Central memory CD8-positive, alpha-beta T cell (primary cell): ENCODE measurements around the gene GPR87.
A peak's percentile ranks its signal among the peaks of the same experiment; 100 is the strongest.

ENCODE experiments used
- ATAC-seq: fragments of 150-1000 bp; cut with Tn5 transposase; replicated peaks from 2 replicates; pipeline ENCODE4 v1.10.0; 2022; ENCODE audit warnings: mild to moderate bottlenecking, moderate FRiP score, moderate number of reproducible peaks; ENCODE audit not compliant: poor library complexity, severe bottlenecking; ENCODE audit errors: extremely low read depth
- DNase-seq, 2 donors: peaks; one replicate each; pipeline ENCODE4 v3.0.0; 2021; ENCODE audit warnings: low spot score in 2 of 2
- H3K27ac Mint-ChIP-seq: one replicate; pipeline ENCODE4 v1.8.0; 2022; ENCODE audit warnings: low read depth, mild to moderate bottlenecking, moderate library complexity, mixed read lengths
- H3K27me3 Mint-ChIP-seq: one replicate; pipeline ENCODE4 v1.8.0; 2022; ENCODE audit warnings: mixed read lengths
- H3K36me3 Mint-ChIP-seq: one replicate; pipeline ENCODE4 v1.8.0; 2022; ENCODE audit warnings: mild to moderate bottlenecking, moderate library complexity, mixed read lengths; ENCODE audit not compliant: insufficient read depth
- H3K4me1 Mint-ChIP-seq: one replicate; pipeline ENCODE4 v1.8.0; 2022; ENCODE audit warnings: mixed read lengths
- H3K4me3 Mint-ChIP-seq: one replicate; pipeline ENCODE4 v1.8.0; 2022; ENCODE audit warnings: mild to moderate bottlenecking, moderate library complexity, mixed read lengths
- H3K9me3 Mint-ChIP-seq: one replicate; pipeline ENCODE4 v1.8.0; 2022; ENCODE audit warnings: mixed read lengths

Gene GPR87

GRCh38 chr3:151293127-151293526 is 23.5 kb downstream of the GPR87 start:
- DNase-seq = no peak
- no peak for ATAC-seq
- Mint-ChIP-seq H3K9me3 (no peaks in the 10 kb centered on the region), H3K4me1 (no peaks in the 10 kb centered on the region), H3K27me3 (peaks cover 41% of the 10 kb centered on the region), H3K4me3 (no peak overlapping the region), H3K36me3 (peaks cover 2% of the 10 kb centered on the region), H3K27ac (no peak overlapping the region)

DNA sequence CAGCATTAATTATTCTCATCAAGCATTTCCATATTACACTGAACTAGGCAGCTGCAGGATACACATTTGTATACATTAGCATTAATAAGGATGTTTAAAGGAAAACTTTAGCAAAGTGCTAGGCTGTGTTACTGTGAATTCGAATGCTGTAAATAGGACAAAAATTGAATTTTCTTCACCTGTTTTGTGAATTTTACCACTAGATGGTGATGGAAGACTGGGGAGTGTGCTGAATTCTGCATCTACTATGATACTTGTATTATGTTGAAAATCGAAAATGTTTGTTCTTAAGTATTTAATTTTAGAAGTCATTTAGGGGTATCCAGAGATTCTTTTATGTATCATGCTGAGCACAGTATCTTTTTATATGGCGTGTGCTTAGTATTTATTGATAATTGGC is 25.9 kb downstream of the GPR87 start:
- no peaks in the 10 kb centered on the region for H3K4me1 Mint-ChIP-seq
- H3K27me3 Mint-ChIP-seq = peaks cover 39% of the 10 kb centered on the region
- DNase-seq (no peak), ATAC-seq (no peak)
- H3K36me3 Mint-ChIP-seq = peaks cover 2% of the 10 kb centered on the region
- no peak overlapping the region for H3K4me3 Mint-ChIP-seq
- H3K27ac Mint-ChIP-seq = no peak overlapping the region
- no peaks in the 10 kb centered on the region for H3K9me3 Mint-ChIP-seq

- Mint-ChIP-seq H3K4me1 (no peaks in the 10 kb centered on the region), H3K9me3 (no peaks in the 10 kb centered on the region), H3K4me3 (no peak overlapping the region), H3K27me3 (peaks cover 29% of the 10 kb centered on the region), H3K27ac (no peak overlapping the region), H3K36me3 (peaks cover 2% of the 10 kb centered on the region)
- no peak for DNase-seq
- ATAC-seq = no peak
Observed at GRCh38 chr3:151289445-151289844, 27.2 kb downstream of the GPR87 start.

GRCh38 chr3:151285940-151286339 is 30.7 kb downstream of the GPR87 start:
- no peak for ATAC-seq
- Mint-ChIP-seq H3K27me3 (no peaks in the 10 kb centered on the region), H3K9me3 (no peaks in the 10 kb centered on the region), H3K4me3 (no peak overlapping the region), H3K4me1 (no peaks in the 10 kb centered on the region), H3K36me3 (peaks cover under 1% of the 10 kb centered on the region), H3K27ac (no peak overlapping the region)
- no peak for DNase-seq

DNA sequence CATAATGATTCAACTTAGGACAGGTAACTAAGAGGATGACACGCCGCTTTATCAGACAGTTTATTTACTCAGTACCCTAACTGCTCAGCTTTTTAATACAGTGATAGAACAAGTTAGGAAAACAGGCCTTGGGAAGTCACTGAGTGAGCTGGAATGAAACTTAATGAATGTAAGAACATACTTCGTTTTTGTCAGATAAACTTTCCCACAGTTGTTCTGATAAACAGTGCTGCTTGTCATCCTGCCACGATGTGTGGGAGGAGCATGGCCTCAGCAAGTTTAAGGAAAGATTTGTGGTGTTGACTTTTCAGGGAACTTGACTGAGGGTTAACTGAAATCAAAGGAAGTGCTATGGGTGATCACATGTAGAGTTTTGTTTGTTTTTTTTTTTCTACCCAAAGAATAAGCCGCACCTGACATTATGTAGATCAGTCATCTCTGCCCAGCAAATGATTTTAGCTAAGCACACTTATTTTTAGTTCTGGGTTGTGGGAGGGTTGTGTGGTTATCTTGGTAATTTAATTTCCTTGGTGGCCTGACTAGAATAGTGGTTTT is 32.6 kb downstream of the GPR87 start:
- H3K27me3 Mint-ChIP-seq = no peaks in the 10 kb centered on the region
- no peak overlapping the region for H3K4me3 Mint-ChIP-seq
- no peaks in the 10 kb centered on the region for H3K9me3 Mint-ChIP-seq
- DNase-seq = no peak
- H3K27ac Mint-ChIP-seq = no peak overlapping the region
- H3K4me1 Mint-ChIP-seq = peaks cover under 1% of the 10 kb centered on the region
- H3K36me3 Mint-ChIP-seq = no peaks in the 10 kb centered on the region
- peak; percentile 21 for ATAC-seq

DNA sequence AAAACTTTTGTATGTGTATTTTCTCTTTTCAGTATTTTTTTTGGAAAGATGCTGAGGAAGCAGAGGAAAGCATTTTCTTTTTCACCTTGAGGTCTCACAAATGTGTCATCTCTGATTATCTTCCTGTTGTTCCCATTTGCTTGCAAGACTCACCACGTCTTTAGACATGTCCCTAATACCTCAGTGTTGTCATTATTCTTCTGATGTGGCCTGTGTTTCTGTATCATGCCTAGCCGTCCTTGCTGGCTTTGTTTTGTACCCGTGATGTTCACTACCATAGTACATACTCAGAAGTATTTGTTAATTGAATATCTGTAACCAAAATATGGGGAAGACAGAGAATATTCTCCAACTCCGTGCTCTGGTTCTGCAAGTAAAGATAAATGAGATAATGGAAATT is 33.2 kb downstream of the GPR87 start:
- H3K9me3 Mint-ChIP-seq = no peaks in the 10 kb centered on the region
- H3K4me3 Mint-ChIP-seq = no peak overlapping the region
- DNase-seq = no peak
- H3K27me3 Mint-ChIP-seq = no peaks in the 10 kb centered on the region
- no peak overlapping the region for H3K27ac Mint-ChIP-seq
- H3K36me3 Mint-ChIP-seq = no peaks in the 10 kb centered on the region
- no peak for ATAC-seq
- H3K4me1 Mint-ChIP-seq = peaks cover 6% of the 10 kb centered on the region

GRCh38 chr3:151282921-151283320 is 33.7 kb downstream of the GPR87 start:
- Mint-ChIP-seq H3K4me1 (peaks cover 9% of the 10 kb centered on the region), H3K9me3 (no peaks in the 10 kb centered on the region), H3K27me3 (no peaks in the 10 kb centered on the region), H3K36me3 (no peaks in the 10 kb centered on the region), H3K4me3 (no peak overlapping the region), H3K27ac (no peak overlapping the region)
- no peak for DNase-seq
- no peak for ATAC-seq

- peaks cover 11% of the 10 kb centered on the region for H3K4me1 Mint-ChIP-seq
- no peak overlapping the region for H3K4me3 Mint-ChIP-seq
- ATAC-seq (no peak), DNase-seq (no peak)
- no peak overlapping the region for H3K27ac Mint-ChIP-seq
- H3K27me3 Mint-ChIP-seq = no peaks in the 10 kb centered on the region
- no peaks in the 10 kb centered on the region for H3K9me3 Mint-ChIP-seq
- no peaks in the 10 kb centered on the region for H3K36me3 Mint-ChIP-seq
Observed at GRCh38 chr3:151281671-151282324, 34.8 kb downstream of the GPR87 start.

DNA sequence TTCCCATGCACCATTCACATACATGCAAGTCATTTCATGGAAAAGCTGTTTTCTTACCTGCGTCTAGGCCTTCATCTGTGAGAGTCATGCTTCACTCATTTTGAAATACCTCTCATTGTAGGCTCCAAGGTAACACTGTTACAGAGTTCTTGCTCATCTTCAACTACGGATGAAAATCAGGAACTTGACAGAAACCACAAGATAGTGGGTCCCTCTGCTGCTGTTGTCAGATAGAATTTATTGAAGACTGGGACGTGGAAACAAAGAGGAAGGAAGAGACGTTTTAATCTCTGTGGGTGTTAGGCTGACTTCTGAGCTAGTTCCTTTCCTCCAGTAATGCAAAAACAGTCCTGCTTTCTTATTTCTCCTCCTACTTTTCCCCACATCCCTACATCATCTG is 38.4 kb downstream of the GPR87 start, which contains the start of gene P2RY14:
Gene P2RY14, minus strand, starts transcription at position 313 of the 400 bp plus-strand sequence. CDS start 64,226 bp downstream, outside the sequence.
- H3K9me3 Mint-ChIP-seq = no peaks in the 10 kb centered on the region
- H3K36me3 Mint-ChIP-seq = no peaks in the 10 kb centered on the region
- peaks cover 19% of the 10 kb centered on the region for H3K4me1 Mint-ChIP-seq
- H3K27ac Mint-ChIP-seq = peak within 1 kb of the TSS; percentile 53
- DNase-seq = no peak
- H3K4me3 Mint-ChIP-seq = no peak within 1 kb of the TSS
- ATAC-seq = peak; percentile 41
- H3K27me3 Mint-ChIP-seq = no peaks in the 10 kb centered on the region

DNA sequence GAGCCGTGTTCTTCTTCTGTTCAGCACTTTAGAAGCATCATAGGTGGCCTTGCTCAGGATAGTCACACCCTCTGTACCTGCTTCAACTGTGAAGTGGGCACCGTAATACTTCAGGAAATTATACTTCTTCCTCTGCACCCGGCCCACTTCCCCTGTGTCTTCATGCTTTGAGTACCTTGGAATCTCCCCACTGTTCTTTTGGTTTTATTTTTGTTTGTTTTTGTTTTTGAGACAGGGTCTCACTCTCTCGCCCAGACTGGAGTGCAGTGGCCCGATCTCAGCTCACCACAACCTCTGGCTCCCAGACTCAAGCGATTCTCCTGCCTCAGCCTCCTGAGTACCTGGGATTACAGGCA is 40.0 kb downstream of the GPR87 start:
- Mint-ChIP-seq H3K36me3 (no peaks in the 10 kb centered on the region), H3K4me1 (peaks cover 19% of the 10 kb centered on the region), H3K4me3 (peak overlapping the region; percentile 50), H3K27me3 (no peaks in the 10 kb centered on the region), H3K27ac (peak overlapping the region; percentile 16), H3K9me3 (no peaks in the 10 kb centered on the region)
- DNase-seq = peak in 1 of 2 donors; percentile 14
- peak; percentile 75 for ATAC-seq

DNA sequence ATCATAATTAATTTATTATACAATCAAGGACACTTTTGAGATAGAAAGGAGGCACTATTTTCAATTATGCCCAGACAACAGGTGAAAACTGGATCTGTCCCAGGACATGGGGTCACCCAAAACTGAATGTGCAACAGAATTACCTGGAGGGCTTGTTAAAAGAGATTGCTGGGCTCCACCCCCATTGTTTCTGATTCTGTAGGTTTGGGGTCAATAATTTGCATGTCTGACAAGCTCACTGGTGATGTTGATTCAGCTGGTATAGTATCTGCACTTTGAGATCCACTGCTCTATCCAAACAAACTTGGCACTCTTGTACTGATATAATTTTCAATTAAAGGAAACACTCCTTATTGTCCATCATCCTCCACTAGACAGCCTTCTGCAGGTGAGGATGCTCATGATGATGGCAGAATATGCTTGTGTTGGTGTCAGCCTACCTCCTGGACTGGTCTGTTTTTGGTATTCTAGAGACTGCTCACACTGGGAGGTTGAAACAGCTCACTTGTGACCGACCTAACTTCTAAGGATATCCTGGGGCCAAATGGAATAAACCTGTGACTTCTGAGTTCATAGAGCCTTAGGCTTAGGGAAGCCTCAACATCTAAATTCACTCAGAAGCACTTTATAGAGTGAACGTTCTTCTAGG is 40.5 kb downstream of the GPR87 start:
- Mint-ChIP-seq H3K4me1 (peaks cover 19% of the 10 kb centered on the region), H3K27ac (peak overlapping the region; percentile 16)

DNA sequence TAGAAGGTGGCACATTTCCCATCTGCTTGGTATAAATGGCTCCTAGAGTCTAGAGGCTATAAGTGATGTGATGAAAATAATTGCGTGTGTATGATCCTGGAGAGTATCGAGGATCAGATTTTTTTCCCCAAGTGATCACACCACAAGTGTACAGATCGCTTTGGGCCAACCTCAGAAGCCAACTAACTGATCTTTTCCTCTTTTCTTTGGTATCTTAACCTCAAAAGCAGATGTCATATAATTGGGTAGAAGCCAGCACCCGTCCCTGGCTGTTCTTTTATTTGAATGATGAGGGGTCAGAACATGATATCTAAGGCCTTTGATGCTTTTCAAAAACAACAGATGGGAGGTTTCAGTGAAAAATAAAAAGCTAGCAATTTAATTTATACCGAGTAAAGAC is 41.5 kb downstream of the GPR87 start:
- DNase-seq (no peak), ATAC-seq (no peak)
- H3K27ac Mint-ChIP-seq = no peak overlapping the region

More for the DNA sequence above, 40.5 kb downstream of the GPR87 start:
- no peak for ATAC-seq
- no peaks in the 10 kb centered on the region for H3K9me3 Mint-ChIP-seq
- no peaks in the 10 kb centered on the region for H3K27me3 Mint-ChIP-seq
- H3K36me3 Mint-ChIP-seq = no peaks in the 10 kb centered on the region
- no peak for DNase-seq
- H3K4me3 Mint-ChIP-seq = no peak overlapping the region

DNA sequence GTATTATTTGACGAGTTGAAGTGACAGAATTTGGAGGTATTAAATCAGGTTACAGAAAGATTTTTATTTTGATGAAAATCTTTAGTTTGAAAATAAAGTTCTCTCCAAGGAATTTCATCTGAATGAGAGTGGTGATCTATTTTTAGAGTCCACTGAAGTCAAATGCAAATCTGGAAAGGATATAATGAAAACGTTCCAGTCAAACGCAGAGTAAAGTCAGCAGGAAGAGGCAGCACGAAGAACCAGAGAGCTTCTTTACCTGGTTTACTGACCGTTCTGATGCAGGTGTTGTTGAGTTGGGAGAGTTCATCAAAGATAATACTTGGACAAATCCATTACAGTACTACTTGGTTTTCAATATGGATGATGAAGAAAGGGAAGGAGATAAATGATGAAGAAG is 47.0 kb downstream of the GPR87 start:
- Mint-ChIP-seq H3K27ac (no peak overlapping the region), H3K27me3 (no peaks in the 10 kb centered on the region), H3K4me1 (peaks cover 10% of the 10 kb centered on the region), H3K9me3 (no peaks in the 10 kb centered on the region), H3K36me3 (no peaks in the 10 kb centered on the region), H3K4me3 (no peak overlapping the region)
- no peak for DNase-seq
- ATAC-seq = no peak

More for the DNA sequence above, 41.5 kb downstream of the GPR87 start:
- H3K36me3 Mint-ChIP-seq = no peaks in the 10 kb centered on the region
- H3K9me3 Mint-ChIP-seq = no peaks in the 10 kb centered on the region
- no peaks in the 10 kb centered on the region for H3K27me3 Mint-ChIP-seq
- H3K4me1 Mint-ChIP-seq = peaks cover 19% of the 10 kb centered on the region
- H3K4me3 Mint-ChIP-seq = no peak overlapping the region
